AG04449 (cell line): ENCODE results near the gene WNT7A.

Experiments
- CTCF ChIA-PET: fragments of 350-600 bp; formaldehyde crosslinking; extraction: SDS; loops from one replicate; lab custom pipeline; 2021; ENCODE audit warnings: antibody characterized with exemption; lab: Yijun Ruan, JAX
- POLR2A ChIA-PET: fragments of 400-600, 350-600 bp; formaldehyde crosslinking; extraction: SDS; loops from one replicate; lab custom pipeline; 2020; ENCODE audit warnings: antibody characterized with exemption, inconsistent platforms; lab: Yijun Ruan, JAX
- DNase-seq: peaks from one replicate; pipeline ENCODE4 v3.0.0-alpha.2; 2010; ENCODE audit warnings: low read depth, low spot score
- H3K4me3 ChIP-seq: 2 replicates; pipeline ENCODE4 v1.5.1; 2011; ENCODE audit warnings: low read depth, mild to moderate bottlenecking, control low read depth, low read length
- CTCF ChIP-seq: IDR thresholded peaks from one replicate; pipeline ENCODE4 v1.5.1; 2011; ENCODE audit warnings: mild to moderate bottlenecking, moderate library complexity, low read length, control low read depth, inconsistent platforms; ENCODE audit not compliant: insufficient read depth; ENCODE audit errors: missing control alignments

WNT7A gene

DNA sequence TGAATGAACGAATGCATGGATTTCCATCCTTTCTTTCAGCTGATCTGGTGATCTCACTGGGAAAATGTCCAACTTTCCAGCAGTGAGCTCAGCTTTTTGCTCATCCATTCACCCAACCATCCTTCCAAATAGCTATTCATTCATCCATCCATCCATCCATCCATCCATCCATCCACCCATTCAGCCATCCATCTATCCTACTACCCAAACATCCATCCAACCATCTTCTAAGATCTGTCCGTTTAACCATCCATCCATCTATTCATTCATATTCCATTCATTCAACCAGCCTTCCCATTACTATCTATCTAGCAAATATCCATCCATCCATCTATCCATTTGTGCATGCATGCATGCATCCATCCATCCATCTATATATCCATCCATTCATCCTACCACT is 39.4 kb downstream of the WNT7A start:
- H3K4me3 ChIP-seq: no peak overlapping the region
- DNase-seq: no peak
- no peak for TF ChIP-seq CTCF
- POLR2A ChIA-PET: no interaction called here
- CTCF ChIA-PET: no interaction called here

- ChIA-PET POLR2A (no interaction called here), CTCF (no interaction called here)
- H3K4me3 ChIP-seq: no peak overlapping the region
- no peak for TF ChIP-seq CTCF
- no peak for DNase-seq
Observed at GRCh38 chr3:13839726-13840340, 40.0 kb downstream of the WNT7A start.

DNA sequence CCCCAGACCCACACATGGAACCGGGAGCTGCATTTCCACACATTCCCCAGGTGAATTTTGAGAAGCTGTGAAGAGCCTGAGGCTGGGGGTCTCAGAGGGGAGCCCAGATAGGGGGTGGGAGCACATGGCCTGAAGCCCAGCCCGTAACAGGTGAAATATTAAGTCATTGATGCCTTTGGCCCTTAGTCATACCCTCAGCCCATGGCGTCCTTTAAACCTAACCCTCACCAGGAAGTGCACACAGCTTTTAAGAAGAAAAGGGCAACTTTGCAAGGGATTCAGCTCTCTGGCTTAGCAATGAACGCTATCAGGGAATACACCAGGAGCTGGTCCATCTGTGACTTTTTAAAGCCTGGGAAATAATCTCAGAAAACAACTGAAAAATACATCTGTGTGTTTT is 40.6 kb downstream of the WNT7A start:
- no peak for DNase-seq
- POLR2A ChIA-PET: no interaction called here
- CTCF ChIA-PET: no interaction called here
- H3K4me3 ChIP-seq: no peak overlapping the region
- no peak for TF ChIP-seq CTCF

DNA sequence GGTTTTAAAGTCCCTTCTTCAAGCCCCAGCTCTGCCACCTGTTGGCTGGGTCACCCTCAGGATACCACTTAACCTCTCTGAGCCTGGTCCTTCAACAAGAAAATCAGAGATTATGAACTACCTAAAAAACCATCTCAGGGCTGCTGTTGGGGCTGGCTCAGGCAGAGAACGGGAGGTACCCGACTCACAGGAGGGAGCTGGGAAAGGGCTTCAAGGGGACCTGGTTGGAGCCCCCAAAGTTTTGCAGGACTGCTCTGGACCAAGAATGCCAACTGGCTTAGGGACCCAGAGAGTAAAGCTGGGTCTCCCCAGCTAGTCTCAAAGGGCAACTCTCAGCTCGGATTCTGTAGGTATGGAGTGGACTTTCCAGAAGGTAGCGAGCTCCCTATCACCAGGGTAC is 41.5 kb downstream of the WNT7A start:
- POLR2A ChIA-PET: no interaction called here
- CTCF ChIA-PET: no interaction called here

DNA sequence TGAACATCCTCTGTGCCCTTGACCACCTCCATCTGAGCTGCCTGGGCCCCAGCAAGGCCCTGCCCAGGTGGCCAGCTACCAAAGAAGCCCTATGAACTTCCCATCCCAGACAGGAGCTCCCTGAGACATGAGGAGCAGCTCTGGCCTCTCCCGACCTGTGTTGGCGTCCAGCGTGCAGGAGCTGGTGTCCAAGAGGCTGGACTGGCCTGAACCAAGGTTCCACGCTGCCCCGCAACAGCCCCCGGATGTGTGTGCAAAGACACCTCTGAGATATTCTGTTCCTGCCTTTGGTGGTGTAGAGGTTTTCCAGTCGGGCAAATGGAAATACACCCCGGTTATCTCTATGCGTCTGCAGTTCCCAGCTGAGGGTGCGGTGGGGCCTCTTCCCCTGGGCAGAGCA is 42.1 kb downstream of the WNT7A start:
- ChIA-PET CTCF (no interaction called here), POLR2A (no interaction called here)
- TF ChIP-seq CTCF: no peak
- DNase-seq: no peak
- no peak overlapping the region for H3K4me3 ChIP-seq

More for the DNA sequence above, 41.5 kb downstream of the WNT7A start:
- TF ChIP-seq CTCF: no peak
- no peak overlapping the region for H3K4me3 ChIP-seq
- no peak for DNase-seq

- POLR2A ChIA-PET: no interaction called here
- H3K4me3 ChIP-seq: no peak overlapping the region
- TF ChIP-seq CTCF: no peak
- CTCF ChIA-PET: no interaction called here
- no peak for DNase-seq
Observed at GRCh38 chr3:13836658-13837587, 42.9 kb downstream of the WNT7A start.
